Esophagus squamous epithelium (tissue), 4 donors: ENCODE results near the gene APOC3.

Experiments
- POLR2A ChIP-seq, 4 donors: fragments of 450-650 bp; IDR thresholded peaks; one replicate each; pipeline ENCODE4 v1.6.1; 2017; ENCODE audit warnings: antibody characterized with exemption in 4 of 4, mild to moderate bottlenecking in 4 of 4, moderate library complexity in 3 of 4
- TF ChIP-seq, protein P1 (sequence below), 6 experiments: fragments of 450-650 bp in 4 of 6; fragments of 200-600 bp in 2 of 6; sonication (generic) in 2 of 6; IDR thresholded peaks; one replicate each; pipeline ENCODE4 v1.5.1; 2016 to 2019; ENCODE audit warnings: antibody characterized with exemption in 6 of 6, mild to moderate bottlenecking in 4 of 6, moderate library complexity in 4 of 6

DNA sequence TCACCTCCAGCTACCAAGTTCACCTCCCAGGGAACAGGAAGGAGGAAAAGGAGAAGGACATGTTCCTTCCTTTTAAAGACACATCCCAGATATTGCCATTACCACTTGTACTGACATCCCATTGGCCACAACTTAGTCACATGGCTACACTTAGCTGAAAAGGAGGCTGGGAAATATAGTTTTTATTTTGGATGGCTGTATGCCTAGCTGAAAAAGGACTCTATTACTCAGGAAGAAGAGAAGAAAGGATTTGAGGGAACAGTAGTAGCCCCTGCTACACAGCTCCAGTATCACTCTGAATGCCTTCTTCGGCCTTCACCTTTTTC lies 36.0 kb upstream of the APOC3 start:
- TF ChIP-seq, protein P1, sequence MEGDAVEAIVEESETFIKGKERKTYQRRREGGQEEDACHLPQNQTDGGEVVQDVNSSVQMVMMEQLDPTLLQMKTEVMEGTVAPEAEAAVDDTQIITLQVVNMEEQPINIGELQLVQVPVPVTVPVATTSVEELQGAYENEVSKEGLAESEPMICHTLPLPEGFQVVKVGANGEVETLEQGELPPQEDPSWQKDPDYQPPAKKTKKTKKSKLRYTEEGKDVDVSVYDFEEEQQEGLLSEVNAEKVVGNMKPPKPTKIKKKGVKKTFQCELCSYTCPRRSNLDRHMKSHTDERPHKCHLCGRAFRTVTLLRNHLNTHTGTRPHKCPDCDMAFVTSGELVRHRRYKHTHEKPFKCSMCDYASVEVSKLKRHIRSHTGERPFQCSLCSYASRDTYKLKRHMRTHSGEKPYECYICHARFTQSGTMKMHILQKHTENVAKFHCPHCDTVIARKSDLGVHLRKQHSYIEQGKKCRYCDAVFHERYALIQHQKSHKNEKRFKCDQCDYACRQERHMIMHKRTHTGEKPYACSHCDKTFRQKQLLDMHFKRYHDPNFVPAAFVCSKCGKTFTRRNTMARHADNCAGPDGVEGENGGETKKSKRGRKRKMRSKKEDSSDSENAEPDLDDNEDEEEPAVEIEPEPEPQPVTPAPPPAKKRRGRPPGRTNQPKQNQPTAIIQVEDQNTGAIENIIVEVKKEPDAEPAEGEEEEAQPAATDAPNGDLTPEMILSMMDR (IDR thresholded peaks at IDR 0.05) = no peak
- TF ChIP-seq POLR2A (IDR thresholded peaks at IDR 0.05) = no peak
